ENCODE results near the gene HFE. TPM values are rescaled to one million over a fixed set of nuclear protein-coding genes. Genes with fewer than 3 reads are reported as not detected.

The HFE gene
- total and polyA plus RNA-seq, 2 of the 13 experiments (the other 11 are each of a cell fraction or from before 2014, with no cell fraction given), result 3.7 to 6.3 TPM

- no peaks in the 10 kb centered on the region for H3K9me3 ChIP-seq (ENCODE audit: low read length)
- H3K27ac ChIP-seq (ENCODE audit: extremely low read length, insufficient read depth, low read length), result no peak overlapping the region
- H3K79me2 ChIP-seq (ENCODE audit: insufficient read depth, low read length), result peaks cover 34% of the 10 kb centered on the region
- intact Hi-C loops (cut with micrococcal nuclease; ENCODE audit: unreplicated experiment) (no loop called here), in situ Hi-C loops (cut with HindIII; ENCODE audit: extremely low pct_ligation_motif_present, low pct_unique_long_range_greater_than_20kb) (no loop called here)
- H3K4me2 ChIP-seq (ENCODE audit: low read depth, low read length), result no peak overlapping the region
- DNase-seq (ENCODE audit: low spot score) (no peak), ATAC-seq (no peak), FAIRE-seq (no peak)
- BruUV-seq (replicated peaks), result no TSS peak
- H3K4me3 ChIP-seq (replicated peaks in 1 of 3; ENCODE audit: insufficient read depth in 1 of 3, low read depth in 2 of 3, low read length in 3 of 3), result no peak overlapping the region
- H2AFZ ChIP-seq (ENCODE audit: low read length), result no peak overlapping the region
- H3K36me3 ChIP-seq (replicated peaks in 1 of 2; ENCODE audit: control insufficient read depth in 1 of 2, insufficient read depth in 2 of 2, low read length in 2 of 2), result peaks cover 1 to 8% of the 10 kb centered on the region in 2 experiments; a peak in 4 of 5 replicates
- CTCF ChIA-PET (ENCODE audit: low intra/inter-chr PET ratio, low total read pairs), result no interaction called here
- peaks cover 13% of the 10 kb centered on the region for H4K20me1 ChIP-seq (ENCODE audit: insufficient read depth, low read length)
- 100% methylated on average over 1 of the region's 1 CpG for WGBS (ENCODE audit: low lambda C conversion rate)
- H3K9ac ChIP-seq (ENCODE audit: insufficient read depth, low read depth, low read length), result no peak overlapping the region
- TF ChIP-seq KLF16 (CRISPR knock-in tag; IDR thresholded peaks at IDR 0.05) (no peak), RBAK (CRISPR knock-in tag; IDR thresholded peaks at IDR 0.05) (no peak), PHF5A (CRISPR knock-in tag; IDR thresholded peaks at IDR 0.05; ENCODE audit: low read depth, unreplicated experiment) (no peak), ZNF768 (CRISPR knock-in tag; IDR thresholded peaks at IDR 0.05) (no peak), XRCC5 (optimal IDR thresholded peaks at IDR 0.05; ENCODE audit: low read length) (no peak), ZFY (CRISPR knock-in tag; IDR thresholded peaks at IDR 0.05) (no peak), DNMT1 (CRISPR knock-in tag; IDR thresholded peaks at IDR 0.05) (no peak), TEF (CRISPR knock-in tag; IDR thresholded peaks at IDR 0.05) (no peak), ZNF615 (CRISPR knock-in tag; IDR thresholded peaks at IDR 0.05; ENCODE audit: borderline replicate concordance) (no peak), PITX1 (CRISPR knock-in tag; IDR thresholded peaks at IDR 0.05) (no peak), ZMAT3 (CRISPR knock-in tag; conservative IDR thresholded peaks at IDR 0.05) (no peak), SNAI1 (CRISPR knock-in tag; IDR thresholded peaks at IDR 0.05; ENCODE audit: borderline replicate concordance) (no peak), ZNF550 (CRISPR knock-in tag; IDR thresholded peaks at IDR 0.05; ENCODE audit: borderline replicate concordance) (no peak), ZNF589 (CRISPR knock-in tag; conservative IDR thresholded peaks at IDR 0.05) (no peak), MIXL1 (CRISPR knock-in tag; IDR thresholded peaks at IDR 0.05) (no peak)
- TF ChIP-seq, protein P1, sequence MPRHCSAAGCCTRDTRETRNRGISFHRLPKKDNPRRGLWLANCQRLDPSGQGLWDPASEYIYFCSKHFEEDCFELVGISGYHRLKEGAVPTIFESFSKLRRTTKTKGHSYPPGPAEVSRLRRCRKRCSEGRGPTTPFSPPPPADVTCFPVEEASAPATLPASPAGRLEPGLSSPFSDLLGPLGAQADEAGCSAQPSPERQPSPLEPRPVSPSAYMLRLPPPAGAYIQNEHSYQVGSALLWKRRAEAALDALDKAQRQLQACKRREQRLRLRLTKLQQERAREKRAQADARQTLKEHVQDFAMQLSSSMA (CRISPR knock-in tag; IDR thresholded peaks at IDR 0.05), result no peak
- TF ChIP-seq, protein P2, sequence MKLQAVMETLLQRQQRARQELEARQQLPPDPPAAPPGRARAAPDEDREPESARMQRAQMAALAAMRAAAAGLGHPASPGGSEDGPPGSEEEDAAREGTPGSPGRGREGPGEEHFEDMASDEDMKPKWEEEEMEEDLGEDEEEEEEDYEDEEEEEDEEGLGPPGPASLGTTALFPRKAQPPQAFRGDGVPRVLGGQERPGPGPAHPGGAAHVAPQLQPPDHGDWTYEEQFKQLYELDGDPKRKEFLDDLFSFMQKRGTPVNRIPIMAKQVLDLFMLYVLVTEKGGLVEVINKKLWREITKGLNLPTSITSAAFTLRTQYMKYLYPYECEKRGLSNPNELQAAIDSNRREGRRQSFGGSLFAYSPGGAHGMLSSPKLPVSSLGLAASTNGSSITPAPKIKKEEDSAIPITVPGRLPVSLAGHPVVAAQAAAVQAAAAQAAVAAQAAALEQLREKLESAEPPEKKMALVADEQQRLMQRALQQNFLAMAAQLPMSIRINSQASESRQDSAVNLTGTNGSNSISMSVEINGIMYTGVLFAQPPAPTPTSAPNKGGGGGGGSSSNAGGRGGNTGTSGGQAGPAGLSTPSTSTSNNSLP (IDR thresholded peaks at IDR 0.05; ENCODE audit: low read depth, low read length), result no peak
- no peaks in the 10 kb centered on the region; a peak in 2 of 5 replicates for H3K27me3 ChIP-seq (ENCODE audit: control insufficient read depth in 1 of 2, insufficient read depth in 2 of 2, low read length in 2 of 2)
- H3K4me1 ChIP-seq (ENCODE audit: insufficient read depth, low read length), result peaks cover 23% of the 10 kb centered on the region
- POLR2A ChIA-PET, result interaction anchor here (2.4 kb wide), 1 partner anchor 12 kb away, joined by 8 read pairs; no protein-coding TSS in a partner anchor
Measured at GRCh38 chr6:26129656-26130055, 42.4 kb downstream of the HFE start.
